HFFc6 (cell line): ENCODE results near the gene RPL14. TPM values are rescaled to one million over a fixed set of nuclear protein-coding genes. Genes with fewer than 3 reads are reported as not detected.

Source experiments
- DNase-seq: peaks from one replicate; pipeline ENCODE4 v3.0.0-alpha.2; 2018
- H3K27ac Mint-ChIP-seq: 2 replicates; pipeline ENCODE4 v1.8.0; 2020; ENCODE audit warnings: mild to moderate bottlenecking, mixed read lengths
- H3K27me3 Mint-ChIP-seq: 2 replicates; pipeline ENCODE4 v1.8.0; 2021; ENCODE audit warnings: mild to moderate bottlenecking, moderate library complexity, mixed read lengths; ENCODE audit not compliant: insufficient read depth
- H3K36me3 Mint-ChIP-seq: 2 replicates; pipeline ENCODE4 v1.8.0; 2021; ENCODE audit warnings: low read depth, mixed read lengths
- H3K4me1 Mint-ChIP-seq: 2 replicates; pipeline ENCODE4 v1.8.0; 2020; ENCODE audit warnings: low read depth, mixed read lengths
- H3K4me3 Mint-ChIP-seq: 2 replicates; pipeline ENCODE4 v1.8.0; 2020; ENCODE audit warnings: mild to moderate bottlenecking, moderate library complexity, mixed read lengths
- H3K9me3 Mint-ChIP-seq: 2 replicates; pipeline ENCODE4 v1.8.0; 2020; ENCODE audit warnings: mild to moderate bottlenecking, mixed read lengths
- CTCF ChIP-seq: fragments of 200-600 bp; sonication (generic); IDR thresholded peaks from 2 replicates; pipeline ENCODE4 v1.5.0; 2021; ENCODE audit warnings: antibody characterized with exemption, mild to moderate bottlenecking
- total RNA-seq, 6 experiments: library from RNA; stranded (reverse); fragmentation: NEBNext Ultra II Directional; extraction: Animal tissue kit (Norgen Biotek cat#: 25700); gene quantifications; 2 replicates in 1 of 6; 3 replicates in 5 of 6; pipeline ENCODE4 v1.2.3, GENCODE V29; 2021

RPL14 gene
- total RNA-seq, 6 experiments from 2014 or later: 1,695 to 2,062 (median 1,834) TPM

- H3K4me1 Mint-ChIP-seq: no peaks in the 10 kb centered on the region
- H3K27me3 Mint-ChIP-seq: no peaks in the 10 kb centered on the region
- no peak overlapping the region for H3K27ac Mint-ChIP-seq
- DNase-seq: no peak
- no peak overlapping the region for H3K4me3 Mint-ChIP-seq
- no peaks in the 10 kb centered on the region for H3K36me3 Mint-ChIP-seq
- no peaks in the 10 kb centered on the region for H3K9me3 Mint-ChIP-seq
- no peak for TF ChIP-seq CTCF
Observed at GRCh38 chr3:40427045-40427669, 30.0 kb upstream of the RPL14 start.

GRCh38 chr3:40432793-40433192 lies 24.3 kb upstream of the RPL14 start:
- Mint-ChIP-seq H3K4me3 (no peak overlapping the region), H3K9me3 (no peaks in the 10 kb centered on the region), H3K36me3 (no peaks in the 10 kb centered on the region), H3K4me1 (no peaks in the 10 kb centered on the region), H3K27me3 (no peaks in the 10 kb centered on the region), H3K27ac (no peak overlapping the region)
- DNase-seq: no peak
- no peak for TF ChIP-seq CTCF

GRCh38 chr3:40437889-40438288 lies 19.2 kb upstream of the RPL14 start:
- H3K27me3 Mint-ChIP-seq: 0 out of 2 replicates have a peak, but pooled peaks cover 1% of the 10 kb centered on the region
- no peaks in the 10 kb centered on the region for H3K4me1 Mint-ChIP-seq
- TF ChIP-seq CTCF: no peak
- H3K4me3 Mint-ChIP-seq: no peak overlapping the region
- no peaks in the 10 kb centered on the region; the same call in 1 of the 2 replicates for H3K9me3 Mint-ChIP-seq
- DNase-seq: no peak
- no peaks in the 10 kb centered on the region for H3K36me3 Mint-ChIP-seq
- no peak overlapping the region for H3K27ac Mint-ChIP-seq

- no peak for DNase-seq
- no peak for TF ChIP-seq CTCF
- H3K4me1 Mint-ChIP-seq: no peaks in the 10 kb centered on the region
- H3K27ac Mint-ChIP-seq: no peak overlapping the region
- no peaks in the 10 kb centered on the region; the same call in 1 of the 2 replicates for H3K9me3 Mint-ChIP-seq
- peaks cover 4% of the 10 kb centered on the region; the same call in 1 of the 2 replicates for H3K27me3 Mint-ChIP-seq
- no peak overlapping the region for H3K4me3 Mint-ChIP-seq
- H3K36me3 Mint-ChIP-seq: no peaks in the 10 kb centered on the region
Observed at GRCh38 chr3:40445062-40445461, 12.1 kb upstream of the RPL14 start.

- H3K27ac Mint-ChIP-seq: no peak overlapping the region
- H3K36me3 Mint-ChIP-seq: peaks cover 1% of the 10 kb centered on the region; the same call in 1 of the 2 replicates
- no peak for DNase-seq
- H3K9me3 Mint-ChIP-seq: no peaks in the 10 kb centered on the region; the same call in 1 of the 2 replicates
- peaks cover 2% of the 10 kb centered on the region; the same call in 1 of the 2 replicates for H3K4me1 Mint-ChIP-seq
- no peak overlapping the region for H3K4me3 Mint-ChIP-seq
- TF ChIP-seq CTCF: no peak
- peaks cover 4% of the 10 kb centered on the region for H3K27me3 Mint-ChIP-seq
Observed at GRCh38 chr3:40445880-40446279, 11.3 kb upstream of the RPL14 start.
